ACC112 (cell line): ENCODE data around the gene LRRC70.

Experiments used
- H2AFZ ChIP-seq: fragments of 200-600 bp; sonication (generic); one replicate; pipeline ENCODE4 v1.6.0; 2017; ENCODE audit warnings: antibody characterized with exemption, low read length; ENCODE audit not compliant: unreplicated experiment
- H3K27ac ChIP-seq: fragments of 200-600 bp; sonication (generic); 2 replicates; pipeline ENCODE4 v1.5.1; 2014; ENCODE audit warnings: low read depth, mild to moderate bottlenecking, antibody characterized with exemption, low read length, moderate library complexity
- H3K27me3 ChIP-seq: fragments of 200-600 bp; sonication (generic); 2 replicates; pipeline ENCODE4 v1.6.1; 2014; ENCODE audit warnings: mild to moderate bottlenecking, antibody characterized with exemption, low read length, moderate library complexity, mixed read lengths; ENCODE audit not compliant: insufficient read depth
- H3K36me3 ChIP-seq: fragments of 200-600 bp; sonication (generic); 2 replicates; pipeline ENCODE4 v1.6.1; 2016; ENCODE audit warnings: mild to moderate bottlenecking, antibody characterized with exemption, low read length, moderate library complexity, mixed read lengths; ENCODE audit not compliant: insufficient read depth
- H3K4me1 ChIP-seq: fragments of 200-600 bp; sonication (generic); one replicate; pipeline ENCODE4 v1.6.1; 2016; ENCODE audit warnings: low read length, mixed read lengths; ENCODE audit not compliant: insufficient read depth, unreplicated experiment, control insufficient read depth
- H3K4me3 ChIP-seq: fragments of 200-600 bp; sonication (generic); 2 replicates; pipeline ENCODE4 v1.5.1; 2014; ENCODE audit warnings: mild to moderate bottlenecking, low read depth, low read length
- H3K79me2 ChIP-seq: fragments of 200-600 bp; sonication (generic); one replicate; pipeline ENCODE4 v1.6.0; 2016; ENCODE audit warnings: low read length; ENCODE audit not compliant: control insufficient read depth, unreplicated experiment, insufficient read depth

LRRC70 gene

GRCh38 chr5:62588668-62589067 lies 10.0 kb downstream of the LRRC70 start:
- Histone ChIP-seq H3K4me1 (peaks cover 19% of the 10 kb centered on the region), H2AFZ (no peak overlapping the region), H3K27ac (no peak overlapping the region), H3K27me3 (no peaks in the 10 kb centered on the region), H3K79me2 (no peaks in the 10 kb centered on the region), H3K4me3 (no peak overlapping the region), H3K36me3 (peaks cover 10% of the 10 kb centered on the region)

- H3K4me1 ChIP-seq, result peaks cover 22% of the 10 kb centered on the region
- H3K27ac ChIP-seq, result no peak overlapping the region
- H3K27me3 ChIP-seq, result no peaks in the 10 kb centered on the region
- no peak overlapping the region for H3K4me3 ChIP-seq
- no peak overlapping the region for H2AFZ ChIP-seq
- peaks cover 10% of the 10 kb centered on the region for H3K36me3 ChIP-seq
- H3K79me2 ChIP-seq, result no peaks in the 10 kb centered on the region
Observed at GRCh38 chr5:62589504-62589903, 10.9 kb downstream of the LRRC70 start.

DNA sequence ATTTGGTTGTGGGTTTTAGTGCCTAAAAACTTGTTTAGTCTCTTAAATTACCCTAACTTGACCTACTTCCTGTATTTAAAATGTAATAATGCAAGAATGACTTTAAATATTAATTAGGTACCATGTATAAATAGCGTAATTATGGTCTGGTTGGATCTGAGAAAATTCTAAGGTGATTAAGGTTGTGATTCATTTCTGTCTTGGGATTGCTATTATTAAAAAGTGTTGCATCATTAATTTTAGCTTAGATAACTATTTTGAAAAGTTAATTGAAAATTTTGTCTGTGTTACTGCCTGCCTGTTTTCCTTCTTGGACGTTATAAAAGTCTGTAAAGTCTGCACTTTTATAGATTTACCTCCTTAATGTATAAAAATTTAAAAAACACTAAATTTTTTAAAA lies 11.8 kb downstream of the LRRC70 start:
- Histone ChIP-seq H3K4me1 (peaks cover 19% of the 10 kb centered on the region), H3K4me3 (no peak overlapping the region), H3K27ac (no peak overlapping the region), H3K79me2 (no peaks in the 10 kb centered on the region), H3K27me3 (no peaks in the 10 kb centered on the region), H3K36me3 (peaks cover 10% of the 10 kb centered on the region), H2AFZ (no peak overlapping the region)

- H2AFZ ChIP-seq, result no peak overlapping the region
- H3K79me2 ChIP-seq, result no peaks in the 10 kb centered on the region
- peaks cover 10% of the 10 kb centered on the region for H3K36me3 ChIP-seq
- no peak overlapping the region for H3K4me3 ChIP-seq
- H3K27ac ChIP-seq, result peak overlapping the region; percentile 70
- peaks cover 13% of the 10 kb centered on the region for H3K4me1 ChIP-seq
- H3K27me3 ChIP-seq, result no peaks in the 10 kb centered on the region
Observed at GRCh38 chr5:62592558-62592957, 13.9 kb downstream of the LRRC70 start.

GRCh38 chr5:62593331-62593730 lies 14.7 kb downstream of the LRRC70 start:
- Histone ChIP-seq H2AFZ (peak overlapping the region; percentile 45), H3K36me3 (peaks cover 10% of the 10 kb centered on the region), H3K79me2 (no peaks in the 10 kb centered on the region), H3K27ac (peak overlapping the region; percentile 70), H3K4me3 (no peak overlapping the region), H3K4me1 (peaks cover 13% of the 10 kb centered on the region), H3K27me3 (no peaks in the 10 kb centered on the region)

DNA sequence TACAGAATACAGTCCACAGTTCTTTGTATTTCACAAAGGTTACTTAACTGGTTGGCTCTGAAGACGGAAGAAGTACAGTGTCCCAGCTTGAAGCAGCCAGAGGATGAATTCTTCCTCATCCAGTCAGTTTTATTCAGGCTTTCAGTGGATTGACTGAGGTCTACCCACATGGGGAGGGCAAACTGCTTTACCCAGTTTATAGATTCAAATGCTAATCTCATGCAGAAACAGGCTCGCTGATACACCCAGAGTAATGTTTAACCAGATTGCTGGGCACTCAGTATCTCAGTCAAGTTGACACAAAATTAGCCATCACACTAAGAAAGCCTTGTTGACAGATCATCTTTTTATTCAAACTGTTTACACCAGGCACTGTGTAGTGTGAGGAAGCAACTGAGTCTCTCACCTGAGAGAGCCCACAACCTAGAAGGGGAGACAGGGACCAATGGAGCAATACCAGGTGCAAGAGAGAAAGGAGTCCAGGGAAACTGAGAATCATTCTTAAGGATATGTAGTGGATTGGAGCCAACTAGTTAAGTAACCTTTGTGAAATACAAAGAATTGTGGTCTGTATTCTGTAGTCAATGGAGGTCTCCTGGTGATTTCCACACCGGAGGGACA lies 15.9 kb downstream of the LRRC70 start:
- no peaks in the 10 kb centered on the region for H3K79me2 ChIP-seq
- H3K27me3 ChIP-seq, result no peaks in the 10 kb centered on the region
- peaks cover 13% of the 10 kb centered on the region for H3K4me1 ChIP-seq
- peaks cover 10% of the 10 kb centered on the region for H3K36me3 ChIP-seq
- no peak overlapping the region for H2AFZ ChIP-seq
- H3K27ac ChIP-seq, result no peak overlapping the region
- no peak overlapping the region for H3K4me3 ChIP-seq

DNA sequence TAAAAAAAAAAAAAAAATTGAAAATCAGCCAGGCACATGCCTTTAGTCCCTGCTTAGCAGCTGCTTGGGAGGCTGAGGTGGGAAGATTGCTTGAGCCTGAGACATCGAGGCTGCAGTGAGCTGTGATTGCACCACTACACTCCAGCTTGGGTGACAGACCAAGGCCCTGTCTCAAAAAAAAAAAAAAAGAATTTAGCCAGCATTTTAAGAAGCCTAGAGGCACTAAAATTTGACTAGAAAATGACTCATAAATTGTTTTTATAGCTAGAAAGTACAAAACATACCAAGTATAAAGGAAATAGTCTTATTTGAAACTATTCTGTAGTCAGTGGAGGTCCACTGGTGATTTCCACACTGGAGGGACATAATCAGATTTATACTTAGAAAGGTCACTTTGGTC lies 17.5 kb downstream of the LRRC70 start:
- Histone ChIP-seq H3K27me3 (no peaks in the 10 kb centered on the region), H3K36me3 (peaks cover 10% of the 10 kb centered on the region), H3K27ac (0 out of 2 replicates have a peak overlapping the region, but pooled peaks have one; percentile 4), H2AFZ (no peak overlapping the region), H3K4me1 (peaks cover 13% of the 10 kb centered on the region), H3K79me2 (no peaks in the 10 kb centered on the region), H3K4me3 (no peak overlapping the region)

- Histone ChIP-seq H3K4me3 (no peak overlapping the region), H3K27ac (0 out of 2 replicates have a peak overlapping the region, but pooled peaks have one; percentile 4), H2AFZ (no peak overlapping the region), H3K79me2 (no peaks in the 10 kb centered on the region), H3K4me1 (peaks cover 13% of the 10 kb centered on the region), H3K27me3 (no peaks in the 10 kb centered on the region), H3K36me3 (peaks cover 10% of the 10 kb centered on the region)
Observed at GRCh38 chr5:62596691-62597090, 18.1 kb downstream of the LRRC70 start.

DNA sequence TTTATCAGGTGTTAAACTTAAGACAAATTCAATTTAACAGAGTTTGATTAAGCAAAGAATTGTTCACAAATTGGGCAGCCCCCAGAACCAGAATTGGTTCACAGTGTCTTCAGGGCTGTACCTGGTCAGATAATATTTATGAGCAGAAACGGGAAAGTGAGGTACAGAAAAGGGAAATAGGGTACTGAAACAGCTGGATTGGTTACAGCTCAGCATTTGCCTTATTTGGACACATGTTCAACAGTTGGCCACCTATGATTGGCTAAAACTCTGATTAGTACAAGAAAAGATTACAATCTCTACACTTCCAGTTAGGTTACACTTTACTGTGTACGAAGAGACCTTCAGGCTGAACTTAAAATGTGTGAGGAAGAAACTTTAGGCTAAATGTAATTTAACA lies 18.7 kb downstream of the LRRC70 start:
- no peak overlapping the region for H3K27ac ChIP-seq
- H3K4me3 ChIP-seq, result no peak overlapping the region
- peaks cover 13% of the 10 kb centered on the region for H3K4me1 ChIP-seq
- H3K79me2 ChIP-seq, result no peaks in the 10 kb centered on the region
- peaks cover 7% of the 10 kb centered on the region; the same call in 1 of the 2 replicates for H3K36me3 ChIP-seq
- no peaks in the 10 kb centered on the region for H3K27me3 ChIP-seq
- H2AFZ ChIP-seq, result no peak overlapping the region

GRCh38 chr5:62600560-62601252 lies 22.1 kb downstream of the LRRC70 start:
- no peaks in the 10 kb centered on the region for H3K36me3 ChIP-seq
- no peaks in the 10 kb centered on the region for H3K27me3 ChIP-seq
- no peak overlapping the region for H2AFZ ChIP-seq
- H3K79me2 ChIP-seq, result no peaks in the 10 kb centered on the region
- no peak overlapping the region for H3K4me3 ChIP-seq
- H3K27ac ChIP-seq, result no peak overlapping the region
- no peaks in the 10 kb centered on the region for H3K4me1 ChIP-seq

DNA sequence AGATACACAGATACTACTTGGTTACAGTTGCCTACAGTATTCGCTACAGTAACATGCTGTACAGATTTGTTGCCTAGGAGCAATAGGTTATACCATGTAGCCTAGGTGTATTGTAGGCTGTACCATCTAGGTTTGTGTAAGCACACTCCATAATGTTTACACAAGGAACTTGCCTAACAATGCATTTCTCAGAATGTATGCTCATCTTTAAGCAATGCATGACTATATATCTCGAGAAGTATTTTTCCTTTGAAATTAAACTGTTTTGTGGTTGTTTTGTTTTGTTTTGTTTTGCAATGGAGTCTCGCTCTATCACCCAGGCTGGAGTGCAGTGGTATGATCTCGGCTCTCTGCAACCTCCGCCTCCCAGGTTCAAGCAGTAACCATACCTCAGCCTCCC lies 25.3 kb downstream of the LRRC70 start:
- Histone ChIP-seq H2AFZ (no peak overlapping the region), H3K36me3 (no peaks in the 10 kb centered on the region; the same call in 1 of the 2 replicates), H3K79me2 (no peaks in the 10 kb centered on the region), H3K27ac (no peak overlapping the region), H3K4me1 (no peaks in the 10 kb centered on the region), H3K4me3 (no peak overlapping the region), H3K27me3 (no peaks in the 10 kb centered on the region)
